ENCODE results near the gene TICAM2. TPM values are rescaled to one million over a fixed set of nuclear protein-coding genes. Genes with fewer than 3 reads are reported as not detected.

Gene TICAM2
- total RNA-seq, 4 donors from 2014 or later: 0.59 to 1.3 (median 0.78) TPM

- no peaks in the 10 kb centered on the region for H3K27me3 ChIP-seq
- no peak overlapping the region for H3K27ac ChIP-seq
- H3K9me3 ChIP-seq: no peaks in the 10 kb centered on the region
- no peak overlapping the region for H3K4me3 ChIP-seq
- intact Hi-C loops (cut with DNase I; ENCODE audit: low total_unique reads): no loop called here
- ATAC-seq (no peak), DNase-seq (no peak)
- peaks cover 8 to 14% of the 10 kb centered on the region in 2 donors for H3K4me1 ChIP-seq
- TF ChIP-seq POLR2A (IDR thresholded peaks at IDR 0.05) (no peak), CTCF (IDR thresholded peaks at IDR 0.05 in 4 of 5, conservative IDR thresholded peaks at IDR 0.05 in 1 of 5) (no peak)
- no peaks in the 10 kb centered on the region for H3K36me3 ChIP-seq
- in situ Hi-C loops (cut with MboI; ENCODE audit: low sequenced_read_pairs in 4 of 4): no loop called here
Observed at GRCh38 chr5:115555084-115555633, 47.1 kb downstream of the TICAM2 start.

- no peaks in the 10 kb centered on the region for H3K27me3 ChIP-seq
- no peaks in the 10 kb centered on the region for H3K9me3 ChIP-seq
- no peak overlapping the region for H3K4me3 ChIP-seq
- intact Hi-C loops (cut with DNase I; ENCODE audit: low total_unique reads) (no loop called here), in situ Hi-C loops (cut with MboI; ENCODE audit: low sequenced_read_pairs in 4 of 4) (no loop called here)
- DNase-seq (no peak), ATAC-seq (no peak)
- H3K36me3 ChIP-seq: no peaks in the 10 kb centered on the region
- no peak overlapping the region for H3K27ac ChIP-seq
- TF ChIP-seq CTCF (IDR thresholded peaks at IDR 0.05 in 4 of 5, conservative IDR thresholded peaks at IDR 0.05 in 1 of 5): no peak
- no peak for TF ChIP-seq POLR2A (IDR thresholded peaks at IDR 0.05)
- peaks cover 0 to 3% of the 10 kb centered on the region in 2 donors for H3K4me1 ChIP-seq
Observed at GRCh38 chr5:115553082-115553481, 49.2 kb downstream of the TICAM2 start.

- Histone ChIP-seq H3K4me3 (no peak overlapping the region), H3K9me3 (no peaks in the 10 kb centered on the region), H3K36me3 (no peaks in the 10 kb centered on the region), H3K4me1 (no peaks in the 10 kb centered on the region), H3K27ac (no peak overlapping the region), H3K27me3 (no peaks in the 10 kb centered on the region)
- TF ChIP-seq CTCF (IDR thresholded peaks at IDR 0.05 in 4 of 5, conservative IDR thresholded peaks at IDR 0.05 in 1 of 5): no peak
- TF ChIP-seq POLR2A (IDR thresholded peaks at IDR 0.05): no peak
- intact Hi-C loops (cut with DNase I; ENCODE audit: low total_unique reads): no loop called here
- DNase-seq: no peak
- in situ Hi-C loops (cut with MboI; ENCODE audit: low sequenced_read_pairs in 4 of 4): no loop called here
- peak in 1 of 2 donors; percentile 59 for ATAC-seq
Observed at GRCh38 chr5:115551415-115551814, 50.9 kb downstream of the TICAM2 start.

GRCh38 chr5:115549154-115549553 lies 53.1 kb downstream of the TICAM2 start:
- no peaks in the 10 kb centered on the region for H3K36me3 ChIP-seq
- in situ Hi-C loops (cut with MboI; ENCODE audit: low sequenced_read_pairs in 4 of 4): loop anchor here in 2 of 4 donors (10.0 kb wide), 1 partner anchor 174 kb away; no protein-coding TSS in a partner anchor
- no peak for DNase-seq
- ATAC-seq: no peak
- intact Hi-C loops (cut with DNase I; ENCODE audit: low total_unique reads): no loop called here
- H3K27me3 ChIP-seq: no peaks in the 10 kb centered on the region
- TF ChIP-seq CTCF (IDR thresholded peaks at IDR 0.05 in 4 of 5, conservative IDR thresholded peaks at IDR 0.05 in 1 of 5): peak in 1 of 5 experiments; percentile 13
- no peak for TF ChIP-seq POLR2A (IDR thresholded peaks at IDR 0.05)
- no peak overlapping the region for H3K4me3 ChIP-seq
- no peaks in the 10 kb centered on the region for H3K4me1 ChIP-seq
- no peak overlapping the region for H3K27ac ChIP-seq
- H3K9me3 ChIP-seq: no peaks in the 10 kb centered on the region

- ATAC-seq: no peak
- intact Hi-C loops (cut with DNase I; ENCODE audit: low total_unique reads) (no loop called here), in situ Hi-C loops (cut with MboI; ENCODE audit: low sequenced_read_pairs in 4 of 4) (loop anchor here in 2 of 4 donors (10.0 kb wide), 1 partner anchor 174 kb away; no protein-coding TSS in a partner anchor)
Observed at GRCh38 chr5:115548683-115549082, 53.6 kb downstream of the TICAM2 start.

More at GRCh38 chr5:115548683-115549082, 53.6 kb downstream of the TICAM2 start:
- TF ChIP-seq POLR2A (IDR thresholded peaks at IDR 0.05) (no peak), CTCF (IDR thresholded peaks at IDR 0.05 in 4 of 5, conservative IDR thresholded peaks at IDR 0.05 in 1 of 5) (no peak)
- Histone ChIP-seq H3K36me3 (no peaks in the 10 kb centered on the region), H3K4me3 (no peak overlapping the region), H3K27ac (no peak overlapping the region), H3K9me3 (no peaks in the 10 kb centered on the region), H3K27me3 (no peaks in the 10 kb centered on the region), H3K4me1 (no peaks in the 10 kb centered on the region)
- no peak for DNase-seq

Data from gastrocnemius medialis (tissue), 4 donors.